Stomach smooth muscle (tissue), 2 donors: ENCODE results near the gene C2CD2.

Source experiments
- H3K27ac ChIP-seq: one replicate; pipeline ENCODE4 v1.7.0; 2013; ENCODE audit warnings: mild to moderate bottlenecking, low read length, inconsistent platforms
- H3K27me3 ChIP-seq, 2 donors: one replicate each; pipeline ENCODE4 v1.7.0; 2013; ENCODE audit warnings: low read length in 2 of 2; ENCODE audit not compliant: insufficient read depth in 2 of 2, control insufficient read depth in 1 of 2
- H3K36me3 ChIP-seq, 2 donors: one replicate each; pipeline ENCODE4 v1.7.0; 2013; ENCODE audit warnings: low read length in 2 of 2; ENCODE audit not compliant: control insufficient read depth in 2 of 2, insufficient read depth in 2 of 2
- H3K4me1 ChIP-seq: one replicate; pipeline ENCODE4 v1.7.0; 2013; ENCODE audit warnings: low read length; ENCODE audit not compliant: control insufficient read depth, insufficient read depth
- H3K4me3 ChIP-seq, 2 donors: one replicate each; pipeline ENCODE4 v1.7.0; 2013; ENCODE audit warnings: low read length in 2 of 2
- H3K9ac ChIP-seq, 2 donors: one replicate each; pipeline ENCODE4 v1.7.0; 2013; ENCODE audit warnings: low read length in 2 of 2, mild to moderate bottlenecking in 1 of 2
- H3K9me3 ChIP-seq, 2 donors: one replicate each; pipeline ENCODE4 v1.7.0; 2013; ENCODE audit warnings: low read length in 2 of 2; ENCODE audit not compliant: control insufficient read depth in 2 of 2
- donor health status: healthy.
- donor health status: Pancreatic carcinoma.

Gene C2CD2

GRCh38 chr21:41886328-41886727, 67.5 kb downstream of the C2CD2 start:
- Histone ChIP-seq H3K4me1 (no peaks in the 10 kb centered on the region), H3K9ac (no peak overlapping the region), H3K9me3 (no peaks in the 10 kb centered on the region), H3K36me3 (peaks cover 0 to 7% of the 10 kb centered on the region in 2 donors), H3K27me3 (no peaks in the 10 kb centered on the region), H3K4me3 (no peak overlapping the region), H3K27ac (no peak overlapping the region)

- H3K4me1 ChIP-seq, result no peaks in the 10 kb centered on the region
- no peaks in the 10 kb centered on the region for H3K27me3 ChIP-seq
- no peak overlapping the region for H3K4me3 ChIP-seq
- H3K9me3 ChIP-seq, result no peaks in the 10 kb centered on the region
- no peak overlapping the region for H3K9ac ChIP-seq
- H3K27ac ChIP-seq, result no peak overlapping the region
- peaks cover 0 to 7% of the 10 kb centered on the region in 2 donors for H3K36me3 ChIP-seq
Observed at GRCh38 chr21:41885341-41886024, 68.3 kb downstream of the C2CD2 start.

GRCh38 chr21:41884501-41885030, 69.3 kb downstream of the C2CD2 start:
- H3K36me3 ChIP-seq, result peaks cover 0 to 7% of the 10 kb centered on the region in 2 donors
- H3K4me1 ChIP-seq, result no peaks in the 10 kb centered on the region
- H3K27ac ChIP-seq, result no peak overlapping the region
- H3K9ac ChIP-seq, result no peak overlapping the region
- no peak overlapping the region for H3K4me3 ChIP-seq
- H3K27me3 ChIP-seq, result no peaks in the 10 kb centered on the region
- no peaks in the 10 kb centered on the region for H3K9me3 ChIP-seq

- Histone ChIP-seq H3K4me3 (no peak overlapping the region), H3K27me3 (no peaks in the 10 kb centered on the region), H3K9ac (no peak overlapping the region), H3K4me1 (peaks cover 2% of the 10 kb centered on the region), H3K27ac (no peak overlapping the region), H3K9me3 (no peaks in the 10 kb centered on the region), H3K36me3 (peaks cover 0 to 3% of the 10 kb centered on the region in 2 donors)
Observed at GRCh38 chr21:41883582-41883981, 70.2 kb downstream of the C2CD2 start.

- no peak overlapping the region for H3K27ac ChIP-seq
- H3K36me3 ChIP-seq, result no peaks in the 10 kb centered on the region
Observed at GRCh38 chr21:41881051-41881450, 72.8 kb downstream of the C2CD2 start.

GRCh38 chr21:41880153-41880552, 73.7 kb downstream of the C2CD2 start:
- no peaks in the 10 kb centered on the region for H3K27me3 ChIP-seq
- no peak overlapping the region for H3K27ac ChIP-seq
- H3K4me3 ChIP-seq, result no peak overlapping the region
- H3K9ac ChIP-seq, result peak overlapping the region in 1 of 2 donors; percentile 84
- H3K36me3 ChIP-seq, result no peaks in the 10 kb centered on the region
- H3K4me1 ChIP-seq, result peaks cover 14% of the 10 kb centered on the region
- H3K9me3 ChIP-seq, result no peaks in the 10 kb centered on the region

More at GRCh38 chr21:41881051-41881450, 72.8 kb downstream of the C2CD2 start:
- peaks cover 14% of the 10 kb centered on the region for H3K4me1 ChIP-seq
- no peak overlapping the region for H3K4me3 ChIP-seq
- no peaks in the 10 kb centered on the region for H3K27me3 ChIP-seq
- H3K9ac ChIP-seq, result no peak overlapping the region
- H3K9me3 ChIP-seq, result no peaks in the 10 kb centered on the region

- Histone ChIP-seq H3K9ac (peak within 1 kb of the TSS; percentile 80 to 90), H3K36me3 (no peaks in the 10 kb centered on the region), H3K9me3 (no peaks in the 10 kb centered on the region), H3K4me3 (peak within 1 kb of the TSS; percentile 77 to 91), H3K27me3 (no peaks in the 10 kb centered on the region), H3K4me1 (peaks cover 14% of the 10 kb centered on the region), H3K27ac (peak within 1 kb of the TSS; percentile 53)
Observed at GRCh38 chr21:41879190-41879998, 74.4 kb downstream of the C2CD2 start, which contains the start of gene PRDM15. Gene PRDM15, minus strand, starts transcription at chr21:41879344. Its CDS starts 18,981 bp downstream, at chr21:41860363.

- H3K27ac ChIP-seq, result no peak overlapping the region
- no peaks in the 10 kb centered on the region for H3K36me3 ChIP-seq
- peak overlapping the region in 1 of 2 donors; percentile 90 for H3K9ac ChIP-seq
- no peaks in the 10 kb centered on the region for H3K9me3 ChIP-seq
- H3K4me1 ChIP-seq, result peaks cover 14% of the 10 kb centered on the region
- no peaks in the 10 kb centered on the region for H3K27me3 ChIP-seq
- peak overlapping the region; percentile 68 to 91 for H3K4me3 ChIP-seq
Observed at GRCh38 chr21:41878831-41879189, 75.0 kb downstream of the C2CD2 start.

GRCh38 chr21:41877901-41878830, 75.7 kb downstream of the C2CD2 start:
- Histone ChIP-seq H3K27me3 (no peaks in the 10 kb centered on the region), H3K27ac (no peak overlapping the region), H3K4me3 (peak overlapping the region; percentile 68 to 91), H3K36me3 (no peaks in the 10 kb centered on the region), H3K9me3 (no peaks in the 10 kb centered on the region), H3K9ac (peak overlapping the region; percentile 73 to 90), H3K4me1 (peaks cover 14% of the 10 kb centered on the region)
